Choroid plexus epithelial cell (primary cell): Measurements from ENCODE around the gene RAD54L.

ENCODE experiments used
- DNase-seq: peaks from one replicate; pipeline ENCODE4 v3.0.0-alpha.2; 2010; ENCODE audit warnings: low read depth
- H3K4me3 ChIP-seq: 2 replicates; pipeline ENCODE4 v1.5.1; 2011; ENCODE audit warnings: low read depth, mild to moderate bottlenecking, control low read depth, low read length, moderate library complexity
- CTCF ChIP-seq: conservative IDR thresholded peaks from 2 replicates; pipeline ENCODE4 v1.5.1; 2011; ENCODE audit warnings: low read depth, mild to moderate bottlenecking, control low read depth, inconsistent platforms, low read length, moderate library complexity

Gene RAD54L

GRCh38 chr1:46205791-46206190 lies 41.8 kb upstream of the RAD54L start:
- TF ChIP-seq CTCF = no peak
- DNase-seq = no peak
- H3K4me3 ChIP-seq = no peak overlapping the region

- DNase-seq = no peak
- H3K4me3 ChIP-seq = no peak overlapping the region
- TF ChIP-seq CTCF = no peak
Observed at GRCh38 chr1:46206399-46206798, 41.2 kb upstream of the RAD54L start.

GRCh38 chr1:46210561-46210960 lies 37.0 kb upstream of the RAD54L start:
- no peak for TF ChIP-seq CTCF
- H3K4me3 ChIP-seq = no peak overlapping the region

GRCh38 chr1:46211051-46211450 lies 36.5 kb upstream of the RAD54L start:
- no peak overlapping the region for H3K4me3 ChIP-seq
- TF ChIP-seq CTCF = no peak
- no peak for DNase-seq

More at GRCh38 chr1:46210561-46210960, 37.0 kb upstream of the RAD54L start:
- no peak for DNase-seq

GRCh38 chr1:46215504-46215903 lies 32.1 kb upstream of the RAD54L start:
- TF ChIP-seq CTCF = no peak
- no peak overlapping the region for H3K4me3 ChIP-seq
- no peak for DNase-seq

- no peak for DNase-seq
- H3K4me3 ChIP-seq = no peak overlapping the region
- TF ChIP-seq CTCF = no peak
Observed at GRCh38 chr1:46218443-46218842, 29.1 kb upstream of the RAD54L start.

- TF ChIP-seq CTCF = no peak
Observed at GRCh38 chr1:46219551-46220520, 27.7 kb upstream of the RAD54L start.

More at GRCh38 chr1:46219551-46220520, 27.7 kb upstream of the RAD54L start:
- no peak overlapping the region for H3K4me3 ChIP-seq
- DNase-seq = no peak
